D721Med (cell line): ENCODE results near the gene PTPRF.

Experiments
- DNase-seq: peaks from one replicate; pipeline ENCODE4 v3.0.0; 2011; ENCODE audit warnings: low spot score; ENCODE audit not compliant: insufficient read length
- FAIRE-seq: peaks from 2 replicates; lab custom pipeline; 2011; peaks lifted over from hg19 to GRCh38; lab: Jason Lieb, UNC
- TF ChIP-seq, protein P1 (sequence below): IDR thresholded peaks from 2 replicates; pipeline ENCODE4 v1.5.1; 2012; ENCODE audit warnings: mild to moderate bottlenecking, control low read depth; ENCODE audit not compliant: insufficient read depth; ENCODE audit errors: missing control alignments

PTPRF gene

DNA sequence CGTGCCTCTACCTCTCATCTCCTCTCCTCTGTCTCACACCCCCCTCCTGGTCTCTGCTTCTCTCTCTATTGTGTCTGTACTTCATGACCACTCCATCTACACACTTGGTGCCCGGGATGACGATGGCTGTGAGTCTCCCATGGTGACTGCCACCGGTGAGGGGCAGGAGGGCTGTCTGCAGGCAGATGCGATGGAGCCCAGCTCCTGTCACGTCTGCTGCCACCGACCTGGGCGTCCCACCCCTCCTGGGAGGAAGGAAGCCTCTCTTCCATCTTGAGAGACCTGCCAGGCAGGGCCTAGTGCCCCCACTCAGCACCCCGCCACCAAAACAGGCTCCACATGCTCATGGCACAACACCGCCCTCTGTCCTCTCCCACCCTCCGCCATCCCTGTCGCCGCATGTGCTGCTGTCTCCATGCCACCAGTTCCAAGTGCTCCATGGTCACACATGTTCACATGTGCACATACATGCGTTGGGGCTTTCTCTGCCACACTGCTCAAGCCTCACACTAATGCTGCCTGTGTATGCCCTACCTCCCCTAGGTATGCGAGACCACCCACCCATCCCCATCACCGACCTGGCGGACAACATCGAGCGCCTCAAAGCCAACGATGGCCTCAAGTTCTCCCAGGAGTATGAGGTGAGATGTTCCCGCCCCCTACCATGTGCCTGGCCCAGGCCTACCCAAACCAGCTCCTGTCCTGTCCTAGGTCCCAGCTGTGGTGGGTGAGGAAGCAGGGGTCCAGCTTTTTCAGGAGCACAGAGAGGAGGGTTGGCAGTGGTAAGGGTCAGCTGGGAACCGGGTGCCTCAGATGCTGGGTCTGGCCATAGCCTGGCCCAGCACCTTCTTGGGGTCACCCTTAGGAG lies 82.6 kb downstream of the PTPRF start:
- DNase-seq (no peak), FAIRE-seq (no peak)
- TF ChIP-seq, protein P1, sequence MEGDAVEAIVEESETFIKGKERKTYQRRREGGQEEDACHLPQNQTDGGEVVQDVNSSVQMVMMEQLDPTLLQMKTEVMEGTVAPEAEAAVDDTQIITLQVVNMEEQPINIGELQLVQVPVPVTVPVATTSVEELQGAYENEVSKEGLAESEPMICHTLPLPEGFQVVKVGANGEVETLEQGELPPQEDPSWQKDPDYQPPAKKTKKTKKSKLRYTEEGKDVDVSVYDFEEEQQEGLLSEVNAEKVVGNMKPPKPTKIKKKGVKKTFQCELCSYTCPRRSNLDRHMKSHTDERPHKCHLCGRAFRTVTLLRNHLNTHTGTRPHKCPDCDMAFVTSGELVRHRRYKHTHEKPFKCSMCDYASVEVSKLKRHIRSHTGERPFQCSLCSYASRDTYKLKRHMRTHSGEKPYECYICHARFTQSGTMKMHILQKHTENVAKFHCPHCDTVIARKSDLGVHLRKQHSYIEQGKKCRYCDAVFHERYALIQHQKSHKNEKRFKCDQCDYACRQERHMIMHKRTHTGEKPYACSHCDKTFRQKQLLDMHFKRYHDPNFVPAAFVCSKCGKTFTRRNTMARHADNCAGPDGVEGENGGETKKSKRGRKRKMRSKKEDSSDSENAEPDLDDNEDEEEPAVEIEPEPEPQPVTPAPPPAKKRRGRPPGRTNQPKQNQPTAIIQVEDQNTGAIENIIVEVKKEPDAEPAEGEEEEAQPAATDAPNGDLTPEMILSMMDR: no peak

DNA sequence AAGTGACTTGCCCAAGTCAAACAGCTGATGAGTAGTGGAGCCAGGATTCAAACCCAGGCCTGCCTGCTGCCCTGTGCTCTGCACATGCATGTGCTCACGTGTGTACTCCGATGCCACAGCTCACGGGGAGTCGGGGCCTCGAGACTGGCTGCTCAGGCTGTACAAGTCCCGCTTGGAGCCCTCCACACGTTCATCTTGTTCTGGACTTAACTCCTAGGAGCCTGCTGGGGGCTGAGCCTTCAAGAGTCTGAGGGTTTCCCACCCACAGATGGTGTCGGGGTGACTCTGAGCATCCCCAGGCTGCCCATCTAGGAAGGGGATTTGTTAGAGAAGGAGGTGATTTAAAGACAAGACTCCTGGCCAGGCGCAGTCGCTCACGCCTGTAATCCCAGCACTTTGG lies 83.5 kb downstream of the PTPRF start:
- FAIRE-seq: no peak
- TF ChIP-seq, protein P1: no peak
- DNase-seq: no peak

DNA sequence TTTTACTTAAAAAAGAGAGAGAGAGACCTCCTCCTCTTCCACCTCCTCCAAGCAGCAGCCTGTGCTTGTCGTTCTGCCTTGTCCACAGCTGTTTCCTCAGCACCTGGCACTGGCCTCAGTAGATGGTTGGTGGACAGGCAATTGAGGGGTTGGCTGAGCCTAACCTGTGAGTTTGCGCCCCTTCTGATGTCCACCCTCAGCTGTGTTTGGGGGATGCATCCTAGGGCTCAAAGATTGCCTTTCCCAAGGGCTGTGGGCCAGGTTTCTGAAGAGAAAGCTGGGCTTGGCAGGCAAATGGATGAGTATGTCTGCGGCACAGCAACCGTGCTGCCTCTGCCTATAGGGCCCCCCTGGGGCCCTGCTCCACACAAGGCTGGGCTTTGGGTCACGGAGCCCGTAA lies 84.2 kb downstream of the PTPRF start:
- DNase-seq: no peak
- no peak for FAIRE-seq
- TF ChIP-seq, protein P1: no peak

DNA sequence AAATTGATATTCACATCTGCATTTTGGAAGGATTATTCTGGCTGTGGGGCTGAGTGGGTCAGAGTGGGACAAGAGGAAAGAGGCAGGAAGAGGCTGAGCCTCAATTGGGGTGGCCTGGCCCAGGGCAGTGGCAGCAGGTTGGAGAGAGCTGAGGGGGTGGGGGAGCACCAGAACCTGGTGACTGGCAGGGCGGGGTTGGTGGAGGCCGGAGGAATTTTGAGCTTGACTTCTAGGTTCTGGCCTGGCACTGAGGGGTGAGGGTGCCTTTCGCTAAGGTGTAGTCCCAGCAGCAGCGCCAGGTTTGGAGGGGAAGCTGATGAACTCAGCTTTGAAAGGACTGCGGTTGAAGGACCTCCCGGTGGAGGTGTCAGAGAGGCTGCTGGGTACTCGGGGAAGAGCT lies 85.7 kb downstream of the PTPRF start:
- DNase-seq: no peak
- TF ChIP-seq, protein P1: no peak
- FAIRE-seq: no peak

DNA sequence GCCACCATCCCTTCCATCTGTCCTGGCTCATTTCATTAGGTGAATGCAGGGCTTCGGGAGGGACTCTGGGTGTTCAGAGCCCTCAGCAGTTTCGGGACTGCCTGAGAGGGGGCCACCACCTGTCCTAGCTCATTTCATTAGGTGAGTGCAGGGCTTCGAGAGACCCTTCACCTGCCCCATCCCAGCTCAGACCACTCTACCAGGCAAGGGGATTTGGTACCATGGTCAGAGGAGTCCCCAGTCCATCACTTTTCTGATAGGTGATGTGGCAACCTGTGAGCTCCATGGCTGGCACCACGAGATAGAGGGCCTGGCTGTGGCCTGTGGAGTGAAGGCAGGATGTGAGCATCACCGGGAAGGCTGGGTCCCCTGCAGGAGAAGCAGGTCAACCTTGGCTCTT lies 86.3 kb downstream of the PTPRF start:
- FAIRE-seq (no peak), DNase-seq (no peak)
- TF ChIP-seq, protein P1: no peak

DNA sequence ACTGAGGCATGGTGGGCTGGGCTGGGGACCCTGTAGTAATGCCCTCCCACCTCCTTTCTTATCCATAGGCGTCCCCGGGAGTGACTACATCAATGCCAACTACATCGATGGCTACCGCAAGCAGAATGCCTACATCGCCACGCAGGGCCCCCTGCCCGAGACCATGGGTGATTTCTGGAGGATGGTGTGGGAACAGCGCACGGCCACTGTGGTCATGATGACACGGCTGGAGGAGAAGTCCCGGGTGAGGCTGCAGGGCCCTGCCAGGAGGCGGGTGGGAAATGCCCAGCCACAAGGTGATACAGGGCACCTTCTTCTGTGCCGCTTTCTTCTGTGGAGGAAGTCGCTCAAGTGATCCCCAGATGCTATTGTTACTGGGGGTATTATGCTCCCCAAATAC lies 87.0 kb downstream of the PTPRF start:
- DNase-seq (no peak), FAIRE-seq (no peak)
- TF ChIP-seq, protein P1: no peak

DNA sequence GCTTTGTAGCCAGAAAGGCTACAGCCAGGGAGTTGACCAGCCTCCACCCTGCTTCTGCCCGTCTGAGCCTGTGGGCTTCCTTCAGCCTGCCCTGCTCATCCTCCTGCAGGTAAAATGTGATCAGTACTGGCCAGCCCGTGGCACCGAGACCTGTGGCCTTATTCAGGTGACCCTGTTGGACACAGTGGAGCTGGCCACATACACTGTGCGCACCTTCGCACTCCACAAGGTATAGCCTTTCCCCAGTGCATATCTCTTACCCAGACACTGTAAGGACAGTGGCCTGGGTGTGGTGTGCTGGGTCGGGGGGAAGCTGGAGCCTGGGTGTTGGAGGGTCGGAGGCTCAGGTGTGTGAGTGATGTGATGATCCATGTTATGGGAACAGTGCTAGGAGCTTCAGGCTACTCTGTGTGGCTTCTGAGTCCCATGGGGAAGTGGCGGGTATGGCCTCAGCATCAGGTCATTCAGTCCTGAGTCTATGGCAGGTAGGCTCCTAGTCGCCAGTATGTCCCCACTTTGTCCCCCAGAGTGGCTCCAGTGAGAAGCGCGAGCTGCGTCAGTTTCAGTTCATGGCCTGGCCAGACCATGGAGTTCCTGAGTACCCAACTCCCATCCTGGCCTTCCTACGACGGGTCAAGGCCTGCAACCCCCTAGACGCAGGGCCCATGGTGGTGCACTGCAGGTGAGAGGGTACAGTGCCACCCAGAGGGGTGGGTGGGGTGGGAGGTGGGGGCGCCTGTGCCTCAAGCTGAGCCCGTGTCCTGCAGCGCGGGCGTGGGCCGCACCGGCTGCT lies 88.0 kb downstream of the PTPRF start:
- FAIRE-seq (no peak), DNase-seq (no peak)
- TF ChIP-seq, protein P1: no peak
